Astrocyte (in vitro differentiated cells and primary cell): ENCODE data around the gene ARMC12. TPM values are rescaled to one million over a fixed set of nuclear protein-coding genes. Genes with fewer than 3 reads are reported as not detected.
"Not testable (repeated sequence)": the region's sequence is repeated elsewhere in the genome, so short reads cannot be mapped to it uniquely, and the experiment has no call there.

ENCODE experiments used
- DNase-seq: peaks from one replicate; pipeline ENCODE4 v3.0.0-alpha.2; 2010; ENCODE audit warnings: low read depth
- FAIRE-seq: peaks from 2 replicates; lab custom pipeline; 2011; peaks lifted over from hg19 to GRCh38; lab: Jason Lieb, UNC
- H2AFZ ChIP-seq: 2 replicates; pipeline ENCODE4 v1.6.0; 2012; ENCODE audit warnings: low read depth, low read length, inconsistent platforms
- H3K27ac ChIP-seq: 2 replicates; pipeline ENCODE4 v1.5.1; 2011; ENCODE audit warnings: low read depth, low read length, inconsistent platforms
- H3K27me3 ChIP-seq: 2 replicates; pipeline ENCODE4 v1.6.0; 2011; ENCODE audit warnings: low read length, inconsistent platforms; ENCODE audit not compliant: insufficient read depth
- H3K36me3 ChIP-seq: 2 replicates; pipeline ENCODE4 v1.5.1; 2011; ENCODE audit warnings: low read length, inconsistent platforms; ENCODE audit not compliant: insufficient read depth
- H3K4me1 ChIP-seq: 2 replicates; pipeline ENCODE4 v1.5.1; 2011; ENCODE audit warnings: low read length, inconsistent platforms; ENCODE audit not compliant: insufficient read depth
- H3K4me2 ChIP-seq: 2 replicates; pipeline ENCODE4 v1.6.0; 2012; ENCODE audit warnings: low read length, inconsistent platforms
- H3K4me3 ChIP-seq: 2 replicates; pipeline ENCODE4 v1.5.1; 2011; ENCODE audit warnings: low read depth, mild to moderate bottlenecking, low read length, inconsistent platforms; ENCODE audit not compliant: insufficient read depth
- H3K79me2 ChIP-seq: 2 replicates; pipeline ENCODE4 v1.6.0; 2012; ENCODE audit warnings: mild to moderate bottlenecking, low read length, inconsistent platforms; ENCODE audit not compliant: insufficient read depth
- H3K9ac ChIP-seq: 2 replicates; pipeline ENCODE4 v1.6.0; 2012; ENCODE audit warnings: mild to moderate bottlenecking, low read length, inconsistent platforms
- H3K9me3 ChIP-seq: 2 replicates; pipeline ENCODE4 v1.5.1; 2012; ENCODE audit warnings: low read depth, mild to moderate bottlenecking, low read length, inconsistent platforms; ENCODE audit not compliant: insufficient read depth
- H4K20me1 ChIP-seq: 2 replicates; pipeline ENCODE4 v1.6.0; 2012; ENCODE audit warnings: low read length, inconsistent platforms; ENCODE audit not compliant: insufficient read depth
- H3K27ac Mint-ChIP-seq: one replicate; pipeline ENCODE4 v1.8.0; 2021; ENCODE audit warnings: mild to moderate bottlenecking, mixed read lengths; ENCODE audit not compliant: unreplicated experiment
- H3K27me3 Mint-ChIP-seq: one replicate; pipeline ENCODE4 v1.8.0; 2021; ENCODE audit warnings: low read depth, mixed read lengths; ENCODE audit not compliant: unreplicated experiment
- H3K36me3 Mint-ChIP-seq: one replicate; pipeline ENCODE4 v1.8.0; 2021; ENCODE audit warnings: low read depth, mixed read lengths; ENCODE audit not compliant: unreplicated experiment
- H3K4me1 Mint-ChIP-seq: one replicate; pipeline ENCODE4 v1.8.0; 2021; ENCODE audit warnings: low read depth, mixed read lengths; ENCODE audit not compliant: unreplicated experiment
- H3K4me3 Mint-ChIP-seq: one replicate; pipeline ENCODE4 v1.8.0; 2021; ENCODE audit warnings: mild to moderate bottlenecking, moderate library complexity, mixed read lengths; ENCODE audit not compliant: unreplicated experiment
- H3K9me3 Mint-ChIP-seq: one replicate; pipeline ENCODE4 v1.8.0; 2021; ENCODE audit warnings: mild to moderate bottlenecking, mixed read lengths; ENCODE audit not compliant: unreplicated experiment
- EZH2 ChIP-seq: IDR thresholded peaks from 2 replicates; pipeline ENCODE4 v1.6.1; 2012; ENCODE audit warnings: mild to moderate bottlenecking, low read length, inconsistent platforms; ENCODE audit not compliant: insufficient read depth
- total RNA-seq: library from RNA; stranded (reverse); gene quantifications from 2 replicates; pipeline ENCODE4 v1.2.1, GENCODE V29; 2021
- TF ChIP-seq, protein P1 (sequence below): IDR thresholded peaks from 2 replicates; pipeline ENCODE4 v1.5.1; 2011; ENCODE audit warnings: low read depth, mild to moderate bottlenecking, inconsistent platforms, low read length, moderate library complexity; ENCODE audit not compliant: insufficient read depth

Gene ARMC12
- total RNA-seq, 1 donor from 2014 or later = 0.25 TPM

DNA sequence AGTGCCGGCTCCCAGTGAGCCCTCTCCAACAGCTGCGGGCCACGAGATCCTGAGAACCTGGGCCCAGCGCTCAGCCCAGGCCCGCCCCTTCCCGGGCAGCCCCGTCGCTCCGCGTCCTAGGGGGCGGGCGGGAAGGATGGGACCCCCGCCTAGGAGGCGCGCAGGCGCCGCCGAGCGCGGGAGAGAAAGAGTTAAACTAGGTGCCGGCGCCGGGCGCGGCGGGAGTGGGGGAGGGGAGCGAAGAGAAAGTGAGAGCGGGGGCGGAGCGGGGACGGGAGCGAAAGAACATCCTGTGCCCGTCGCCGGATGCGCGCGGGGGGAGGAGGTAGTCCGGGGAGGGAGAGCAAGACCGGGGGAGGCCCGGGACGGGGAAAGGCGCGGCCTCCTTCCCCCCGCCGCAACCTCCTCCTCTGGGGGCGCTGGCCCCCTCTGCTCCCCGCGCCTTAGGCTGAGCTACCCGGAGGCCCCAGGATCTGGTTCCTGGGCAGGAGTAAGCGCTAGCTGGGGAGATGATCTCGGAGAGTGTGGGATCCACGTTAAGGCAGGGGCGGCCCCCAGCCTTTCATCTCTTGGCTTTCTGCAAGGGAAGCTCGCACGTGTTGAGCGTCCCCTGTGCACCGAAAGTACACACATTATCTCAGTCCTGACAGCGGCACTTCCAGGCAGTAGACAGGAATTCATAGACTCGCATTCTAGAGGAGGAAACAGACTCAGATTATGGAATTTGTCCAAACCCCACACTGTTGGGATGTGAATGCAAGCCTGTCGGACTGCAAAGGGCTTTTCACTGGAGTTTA lies 4.9 kb upstream of the ARMC12 start:
- Mint-ChIP-seq H3K27ac (peak overlapping the region; percentile 96), H3K4me3 (peak overlapping the region; percentile 86), H3K36me3 (no peaks in the 10 kb centered on the region), H3K9me3 (no peaks in the 10 kb centered on the region), H3K4me1 (peaks cover 20% of the 10 kb centered on the region), H3K27me3 (peaks cover 24% of the 10 kb centered on the region)
- Histone ChIP-seq H2AFZ (peak overlapping the region; percentile 85), H3K79me2 (no peaks in the 10 kb centered on the region), H3K4me1 (peaks cover 26% of the 10 kb centered on the region), H3K27me3 (no peaks in the 10 kb centered on the region), H4K20me1 (no peaks in the 10 kb centered on the region), H3K27ac (peak overlapping the region; percentile 70), H3K9me3 (no peaks in the 10 kb centered on the region), H3K4me3 (peak overlapping the region; percentile 64), H3K4me2 (peak overlapping the region; percentile 88), H3K9ac (peak overlapping the region; percentile 83), H3K36me3 (no peaks in the 10 kb centered on the region)
- peak; percentile 81 for DNase-seq
- TF ChIP-seq, protein P1, sequence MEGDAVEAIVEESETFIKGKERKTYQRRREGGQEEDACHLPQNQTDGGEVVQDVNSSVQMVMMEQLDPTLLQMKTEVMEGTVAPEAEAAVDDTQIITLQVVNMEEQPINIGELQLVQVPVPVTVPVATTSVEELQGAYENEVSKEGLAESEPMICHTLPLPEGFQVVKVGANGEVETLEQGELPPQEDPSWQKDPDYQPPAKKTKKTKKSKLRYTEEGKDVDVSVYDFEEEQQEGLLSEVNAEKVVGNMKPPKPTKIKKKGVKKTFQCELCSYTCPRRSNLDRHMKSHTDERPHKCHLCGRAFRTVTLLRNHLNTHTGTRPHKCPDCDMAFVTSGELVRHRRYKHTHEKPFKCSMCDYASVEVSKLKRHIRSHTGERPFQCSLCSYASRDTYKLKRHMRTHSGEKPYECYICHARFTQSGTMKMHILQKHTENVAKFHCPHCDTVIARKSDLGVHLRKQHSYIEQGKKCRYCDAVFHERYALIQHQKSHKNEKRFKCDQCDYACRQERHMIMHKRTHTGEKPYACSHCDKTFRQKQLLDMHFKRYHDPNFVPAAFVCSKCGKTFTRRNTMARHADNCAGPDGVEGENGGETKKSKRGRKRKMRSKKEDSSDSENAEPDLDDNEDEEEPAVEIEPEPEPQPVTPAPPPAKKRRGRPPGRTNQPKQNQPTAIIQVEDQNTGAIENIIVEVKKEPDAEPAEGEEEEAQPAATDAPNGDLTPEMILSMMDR = no peak
- TF ChIP-seq EZH2 = no peak
- FAIRE-seq = no peak

DNA sequence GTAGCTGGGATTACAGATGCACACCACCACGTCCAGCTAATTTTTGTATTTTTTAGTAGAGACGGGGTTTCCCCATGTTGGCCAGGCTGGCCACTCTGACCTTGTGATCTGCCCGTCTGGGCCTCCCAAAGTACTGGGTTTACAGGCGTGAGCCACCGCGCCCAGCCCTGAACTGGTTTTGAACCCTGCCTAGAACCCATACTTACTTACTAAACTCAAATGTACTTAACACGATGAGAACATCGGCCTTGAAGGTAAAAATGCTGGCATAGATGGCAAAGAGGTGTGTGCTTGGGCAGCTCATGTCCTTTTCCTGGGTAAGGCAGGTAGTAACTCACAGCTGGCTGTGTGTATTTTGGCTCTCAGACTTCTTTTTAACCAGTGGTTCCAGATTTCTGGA lies 3.2 kb upstream of the ARMC12 start:
- H3K9me3 ChIP-seq = no peaks in the 10 kb centered on the region
- DNase-seq (no peak), FAIRE-seq (no peak)
- Mint-ChIP-seq H3K36me3 (no peaks in the 10 kb centered on the region), H3K9me3 (no peaks in the 10 kb centered on the region), H3K27ac (no peak overlapping the region), H3K4me3 (no peak overlapping the region), H3K4me1 (peaks cover 11% of the 10 kb centered on the region), H3K27me3 (peaks cover 24% of the 10 kb centered on the region)
- H3K27ac ChIP-seq = no peak overlapping the region
- H3K27me3 ChIP-seq = no peaks in the 10 kb centered on the region
- H3K4me2 ChIP-seq = no peak overlapping the region
- H4K20me1 ChIP-seq = no peaks in the 10 kb centered on the region
- H3K36me3 ChIP-seq = no peaks in the 10 kb centered on the region
- TF ChIP-seq, protein P1 = no peak
- no peak for TF ChIP-seq EZH2
- H2AFZ ChIP-seq = no peak overlapping the region
- H3K4me3 ChIP-seq = no peak overlapping the region
- no peaks in the 10 kb centered on the region for H3K79me2 ChIP-seq
- no peak overlapping the region for H3K9ac ChIP-seq
- H3K4me1 ChIP-seq = peaks cover 11% of the 10 kb centered on the region

DNA sequence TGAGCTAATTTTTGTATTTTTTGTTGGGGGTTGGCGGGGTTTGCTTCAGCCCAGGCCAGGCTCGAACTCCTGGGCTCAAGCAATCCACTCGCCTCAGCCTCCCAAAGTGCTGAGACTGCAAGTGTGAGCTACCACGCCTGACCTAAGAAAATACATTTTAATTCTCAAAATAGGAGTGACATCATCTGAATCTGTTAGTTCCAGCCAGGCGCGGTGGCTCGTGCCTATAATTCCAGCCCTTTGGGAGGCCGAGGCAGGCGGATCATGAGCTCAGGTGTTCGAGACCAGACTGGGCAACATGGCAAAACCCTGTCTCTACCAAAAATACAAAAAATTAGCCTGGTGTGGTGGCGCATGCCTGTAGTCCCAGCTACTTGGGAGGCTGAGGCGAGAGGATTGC lies 2.5 kb upstream of the ARMC12 start:
- not testable (repeated sequence) for DNase-seq, H3K4me3 ChIP-seq, H3K36me3 Mint-ChIP-seq, H3K36me3 ChIP-seq, FAIRE-seq, H3K4me1 Mint-ChIP-seq, H3K79me2 ChIP-seq, H3K9ac ChIP-seq, H4K20me1 ChIP-seq, H3K27ac Mint-ChIP-seq, H3K27ac ChIP-seq, H3K9me3 ChIP-seq, H2AFZ ChIP-seq, H3K4me2 ChIP-seq, H3K4me3 Mint-ChIP-seq, H3K27me3 ChIP-seq, H3K9me3 Mint-ChIP-seq
- H3K4me1 ChIP-seq = peaks cover 11% of the 10 kb centered on the region
- H3K27me3 Mint-ChIP-seq = peaks cover 22% of the 10 kb centered on the region
